Thoracic aorta (tissue), 2 donors: ENCODE measurements around the gene MRPL20. TPM values are rescaled to one million over a fixed set of nuclear protein-coding genes. Genes with fewer than 3 reads are reported as not detected.
"Not testable (repeated sequence)": the region's sequence is repeated elsewhere in the genome, so short reads cannot be mapped to it uniquely, and the experiment has no call there.

Experiments used
- ATAC-seq: fragments of 150-250 bp; one replicate; pipeline ENCODE4 v1.8.0; 2017; ENCODE audit warnings: low read depth; ENCODE audit not compliant: insufficient number of reproducible peaks, low FRiP score
- DNase-seq: peaks from one replicate; pipeline ENCODE4 v3.0.0-alpha.2; 2020; ENCODE audit warnings: low spot score
- H3K27ac ChIP-seq, 2 donors: fragments of 200-600 bp; sonication (generic); 1 replicate in 1 of 2; 2 replicates in 1 of 2; pipeline ENCODE4 v1.5.1; 2016; ENCODE audit warnings: mild to moderate bottlenecking in 2 of 2, moderate library complexity in 2 of 2
- H3K27me3 ChIP-seq: fragments of 200-600 bp; sonication (generic); replicated peaks from 2 replicates; pipeline ENCODE4 v1.6.0; 2016; ENCODE audit warnings: mild to moderate bottlenecking; ENCODE audit not compliant: insufficient read depth
- H3K36me3 ChIP-seq: fragments of 200-600 bp; sonication (generic); one replicate; pipeline ENCODE4 v1.5.1; 2016
- H3K4me1 ChIP-seq, 2 donors: fragments of 200-600 bp; sonication (generic); 1 replicate in 1 of 2; 2 replicates in 1 of 2; pipeline versions ENCODE4 v1.5.1 to v1.6.0; 2016; ENCODE audit warnings: low read depth in 2 of 2, mild to moderate bottlenecking in 1 of 2; ENCODE audit not compliant: control insufficient read depth in 1 of 2
- H3K4me3 ChIP-seq: fragments of 200-600 bp; sonication (generic); 2 replicates; pipeline ENCODE4 v1.5.1; 2016; ENCODE audit warnings: mild to moderate bottlenecking
- H3K9me3 ChIP-seq: fragments of 200-600 bp; sonication (generic); 2 replicates; pipeline ENCODE4 v1.5.1; 2016
- total RNA-seq, 2 donors: library from RNA; depleted of rRNA; stranded (reverse); fragments of >200 nt; gene quantifications; one replicate each; pipeline versions ENCODE4 v1.1.0 to v1.2.3, GENCODE V29; 2016
- TF ChIP-seq, protein P1 (sequence below): fragments of 200-600 bp; sonication (generic); IDR thresholded peaks from one replicate; pipeline ENCODE4 v1.5.1; 2019; ENCODE audit warnings: antibody characterized with exemption

MRPL20 gene
- total RNA-seq, 2 donors from 2014 or later, result 96.9 to 121 TPM

DNA sequence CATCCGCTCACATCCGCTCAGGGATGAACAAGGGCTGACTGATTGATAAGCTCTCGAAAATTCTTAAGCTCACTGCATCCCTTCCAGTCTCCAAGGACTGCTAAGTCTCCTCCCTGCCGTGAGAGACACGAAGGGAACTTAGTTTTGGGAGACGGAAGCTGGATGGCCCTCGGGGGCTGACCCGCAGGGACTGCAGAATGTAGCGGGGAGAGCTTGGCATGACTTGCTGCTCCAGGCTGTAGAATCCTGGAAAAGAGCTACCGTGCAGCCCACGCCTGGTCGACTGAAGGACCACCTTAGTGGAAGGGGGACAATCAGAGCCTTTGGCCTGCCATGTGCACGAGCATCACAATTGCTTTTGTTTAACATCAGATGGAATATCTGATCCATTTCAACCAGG, 8.7 kb upstream of the MRPL20 start:
- ATAC-seq (no peak), DNase-seq (no peak)
- H3K9me3 ChIP-seq, result no peaks in the 10 kb centered on the region
- no peaks in the 10 kb centered on the region for H3K4me1 ChIP-seq
- H3K27ac ChIP-seq, result no peak overlapping the region
- no peaks in the 10 kb centered on the region for H3K27me3 ChIP-seq
- no peak overlapping the region for H3K4me3 ChIP-seq
- no peaks in the 10 kb centered on the region for H3K36me3 ChIP-seq
- TF ChIP-seq, protein P1, sequence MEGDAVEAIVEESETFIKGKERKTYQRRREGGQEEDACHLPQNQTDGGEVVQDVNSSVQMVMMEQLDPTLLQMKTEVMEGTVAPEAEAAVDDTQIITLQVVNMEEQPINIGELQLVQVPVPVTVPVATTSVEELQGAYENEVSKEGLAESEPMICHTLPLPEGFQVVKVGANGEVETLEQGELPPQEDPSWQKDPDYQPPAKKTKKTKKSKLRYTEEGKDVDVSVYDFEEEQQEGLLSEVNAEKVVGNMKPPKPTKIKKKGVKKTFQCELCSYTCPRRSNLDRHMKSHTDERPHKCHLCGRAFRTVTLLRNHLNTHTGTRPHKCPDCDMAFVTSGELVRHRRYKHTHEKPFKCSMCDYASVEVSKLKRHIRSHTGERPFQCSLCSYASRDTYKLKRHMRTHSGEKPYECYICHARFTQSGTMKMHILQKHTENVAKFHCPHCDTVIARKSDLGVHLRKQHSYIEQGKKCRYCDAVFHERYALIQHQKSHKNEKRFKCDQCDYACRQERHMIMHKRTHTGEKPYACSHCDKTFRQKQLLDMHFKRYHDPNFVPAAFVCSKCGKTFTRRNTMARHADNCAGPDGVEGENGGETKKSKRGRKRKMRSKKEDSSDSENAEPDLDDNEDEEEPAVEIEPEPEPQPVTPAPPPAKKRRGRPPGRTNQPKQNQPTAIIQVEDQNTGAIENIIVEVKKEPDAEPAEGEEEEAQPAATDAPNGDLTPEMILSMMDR, result no peak

DNA sequence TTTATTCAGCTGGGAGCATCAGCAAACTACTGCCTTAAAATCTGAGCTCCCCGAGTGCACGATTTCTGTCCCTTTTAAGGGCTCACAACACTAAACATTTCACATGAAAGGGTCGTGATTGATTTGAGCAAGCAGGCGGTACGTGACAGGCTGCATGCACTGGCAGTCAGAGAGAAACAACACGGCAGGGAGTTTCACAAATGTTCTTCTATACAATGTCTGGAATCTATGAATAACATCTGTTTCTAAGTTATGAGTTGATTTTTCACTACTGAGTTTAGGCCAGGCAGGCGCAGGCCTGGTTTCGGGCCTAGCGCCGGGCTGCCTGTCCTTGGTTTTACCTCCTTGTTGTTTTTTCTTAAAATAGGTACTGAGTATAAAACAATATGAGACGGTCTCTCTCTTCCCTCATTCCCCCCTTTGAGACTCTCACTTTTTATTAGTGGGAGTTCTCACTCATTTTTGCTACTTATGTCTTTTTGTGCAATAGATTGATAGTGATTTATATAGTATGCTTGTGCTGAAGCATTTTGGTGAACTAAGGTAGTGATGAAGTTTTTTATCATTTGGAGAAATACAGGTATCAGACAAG, 5.3 kb upstream of the MRPL20 start:
- not testable (repeated sequence) for H3K36me3 ChIP-seq, H3K27ac ChIP-seq, ATAC-seq, DNase-seq, H3K9me3 ChIP-seq, H3K27me3 ChIP-seq, H3K4me3 ChIP-seq
- H3K4me1 ChIP-seq, result peaks cover 7 to 19% of the 10 kb centered on the region in 2 donors

DNA sequence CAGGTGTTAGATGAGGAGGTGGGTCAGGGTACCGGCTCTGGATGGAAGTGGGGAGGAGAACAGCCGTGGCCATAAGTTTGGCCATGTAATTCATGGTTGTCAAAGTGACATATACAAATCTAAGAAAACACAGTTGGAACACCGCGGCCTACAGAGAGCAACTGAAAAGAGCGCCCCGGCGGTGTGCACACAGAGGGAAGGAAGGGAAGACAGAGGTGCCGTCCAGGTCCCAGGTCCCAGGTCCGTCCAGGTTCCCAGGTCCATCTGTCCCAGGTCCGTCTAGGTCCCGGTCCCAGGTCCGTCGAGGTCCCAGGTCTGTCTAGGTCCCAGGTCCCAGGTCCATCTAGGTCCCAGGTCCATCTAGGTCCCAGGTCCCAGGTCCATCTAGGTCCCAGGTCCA, 4.5 kb upstream of the MRPL20 start:
- Histone ChIP-seq H3K36me3 (no peaks in the 10 kb centered on the region), H3K27me3 (no peaks in the 10 kb centered on the region), H3K4me3 (no peak overlapping the region), H3K9me3 (no peaks in the 10 kb centered on the region), H3K4me1 (peaks cover 7 to 19% of the 10 kb centered on the region in 2 donors), H3K27ac (no peak overlapping the region)
- ATAC-seq (no peak), DNase-seq (no peak)
- TF ChIP-seq, protein P1, result no peak

DNA sequence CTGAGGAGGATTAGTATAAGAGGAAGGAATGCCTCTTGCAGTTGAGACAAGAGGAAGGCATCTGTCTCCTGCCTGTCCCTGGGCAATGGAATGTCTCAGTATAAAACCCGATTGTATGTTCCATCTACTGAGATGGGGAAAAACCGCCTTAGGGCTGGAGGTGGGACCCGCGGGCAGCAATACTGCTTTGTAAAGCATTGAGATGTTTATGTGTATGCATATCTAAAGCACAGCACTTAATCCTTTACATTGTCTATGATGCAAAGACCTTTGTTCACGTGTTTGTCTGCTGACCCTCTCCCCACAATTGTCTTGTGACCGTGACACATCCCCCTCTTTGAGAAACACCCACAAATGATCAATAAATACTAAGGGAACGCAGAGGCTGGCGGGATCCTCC, 3.1 kb upstream of the MRPL20 start:
- H3K4me1 ChIP-seq, result peaks cover 15 to 32% of the 10 kb centered on the region in 2 donors
- not testable (repeated sequence) for H3K36me3 ChIP-seq, H3K27ac ChIP-seq, ATAC-seq, H3K9me3 ChIP-seq, DNase-seq, H3K4me3 ChIP-seq, H3K27me3 ChIP-seq

DNA sequence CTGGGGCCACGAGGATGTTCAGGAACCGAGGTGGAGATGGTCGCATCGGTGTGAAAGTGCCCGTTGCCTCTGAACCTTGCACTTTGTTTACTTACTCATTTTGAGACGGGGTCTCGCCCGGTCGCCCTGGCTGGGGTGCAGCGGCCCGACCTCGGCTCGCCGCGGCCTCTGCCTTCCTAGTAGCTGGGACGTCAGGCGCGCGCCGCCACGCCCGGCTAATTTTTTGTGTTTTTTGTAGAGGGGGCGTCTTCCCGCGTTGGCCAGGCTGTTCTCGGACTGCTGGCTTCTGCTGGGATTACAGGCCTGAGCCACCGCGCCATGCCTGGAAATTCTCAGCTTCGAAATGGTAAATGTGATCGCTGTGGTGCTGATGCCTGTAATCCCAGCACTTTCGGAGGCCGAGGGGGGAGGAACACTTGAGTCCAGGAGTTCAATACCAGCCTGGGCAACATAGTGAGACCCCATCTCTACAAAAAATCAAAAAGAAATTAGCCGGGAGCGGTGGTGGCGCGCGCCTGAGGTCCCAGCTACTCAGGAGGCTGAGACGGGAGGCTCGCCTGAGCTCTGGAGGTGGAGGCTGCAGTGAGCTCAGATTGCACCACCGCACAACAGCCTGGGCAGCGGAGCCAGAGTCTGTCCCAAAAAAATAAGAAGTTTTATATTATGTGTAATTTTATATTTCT, 684 bp upstream of the MRPL20 start:
- H3K27ac ChIP-seq, result peak overlapping the region; percentile 82 to 84
- DNase-seq, result no peak

More for the DNA sequence above, 684 bp upstream of the MRPL20 start:
- Histone ChIP-seq H3K4me1 (peaks cover 15 to 36% of the 10 kb centered on the region in 2 donors), H3K9me3 (no peaks in the 10 kb centered on the region), H3K4me3 (peak overlapping the region; percentile 100), H3K36me3 (peaks cover 22% of the 10 kb centered on the region), H3K27me3 (no peaks in the 10 kb centered on the region)
- TF ChIP-seq, protein P1, result no peak
- no peak for ATAC-seq
